SK-N-SH treated with all-trans-retinoic acid at 6 μM for 48 hours (cell line): Measurements from ENCODE around the gene ALX1.

Experiments used
- ATAC-seq: fragments of 200-7000 bp; cut with Tn5 transposase; 3 replicates; pipeline ENCODE4 v1.9.1; 2020; ENCODE audit warnings: mild to moderate bottlenecking, moderate library complexity
- ARNTL ChIP-seq: fragments of 450-650 bp; formaldehyde crosslinking; IDR thresholded peaks from 2 replicates; pipeline ENCODE4 v1.5.0; 2020; ENCODE audit warnings: low read depth, mild to moderate bottlenecking, moderate library complexity, borderline replicate concordance
- CSDC2 ChIP-seq: fragments of 250-450 bp; sonication (Bioruptor Pico); IDR thresholded peaks from 2 replicates; pipeline ENCODE4 v1.5.0; 2020; ENCODE audit warnings: mild to moderate bottlenecking, moderate library complexity
- ESRRG ChIP-seq: fragments of 250-450 bp; sonication (Bioruptor Pico); IDR thresholded peaks from 2 replicates; pipeline ENCODE4 v1.6.1; 2021; ENCODE audit warnings: mild to moderate bottlenecking
- GLIS3 ChIP-seq: fragments of 250-450 bp; sonication (Bioruptor Pico); IDR thresholded peaks from 2 replicates; pipeline ENCODE4 v1.5.0; 2020; ENCODE audit warnings: mild to moderate bottlenecking, moderate library complexity
- ISL1 ChIP-seq: fragments of 250-450 bp; sonication (Bioruptor Pico); IDR thresholded peaks from 2 replicates; pipeline ENCODE4 v2.1.2; 2022; ENCODE audit warnings: mild to moderate bottlenecking, moderate library complexity
- OSR1 ChIP-seq: fragments of 250-450 bp; sonication (Bioruptor Pico); IDR thresholded peaks from 2 replicates; pipeline ENCODE4 v1.8.0; 2022; ENCODE audit warnings: moderate library complexity, mild to moderate bottlenecking, inconsistent platforms
- PPARA ChIP-seq: fragments of 250-450 bp; sonication (Bioruptor Pico); IDR thresholded peaks from 2 replicates; pipeline ENCODE4 v1.5.0; 2020; ENCODE audit warnings: mild to moderate bottlenecking, borderline replicate concordance
- RARB ChIP-seq: fragments of 250-450 bp; sonication (Bioruptor Pico); IDR thresholded peaks from 2 replicates; pipeline ENCODE4 v1.8.0; 2021; ENCODE audit warnings: mild to moderate bottlenecking, moderate library complexity
- SNAI2 ChIP-seq: fragments of 250-450 bp; sonication (Bioruptor Pico); IDR thresholded peaks from 2 replicates; pipeline ENCODE4 v1.5.0; 2020; ENCODE audit warnings: mild to moderate bottlenecking, moderate library complexity
- TCF4 ChIP-seq: fragments of 250-450 bp; sonication (Bioruptor Pico); IDR thresholded peaks from 2 replicates; pipeline ENCODE4 v1.8.0; 2021; ENCODE audit warnings: mild to moderate bottlenecking, moderate library complexity, borderline replicate concordance
- TOX ChIP-seq: fragments of 250-450 bp; sonication (Bioruptor Pico); IDR thresholded peaks from 2 replicates; pipeline ENCODE4 v1.8.0; 2021; ENCODE audit warnings: mild to moderate bottlenecking, moderate library complexity, borderline replicate concordance
- ZC3H10 ChIP-seq: fragments of 250-450 bp; sonication (Bioruptor Pico); IDR thresholded peaks from 2 replicates; pipeline ENCODE4 v1.5.1; 2021; ENCODE audit warnings: mild to moderate bottlenecking, moderate library complexity
- ZFP3 ChIP-seq: fragments of 250-450 bp; sonication (Bioruptor Pico); IDR thresholded peaks from 2 replicates; pipeline ENCODE4 v1.5.0; 2020; ENCODE audit warnings: mild to moderate bottlenecking, moderate library complexity
- ZFP30 ChIP-seq: fragments of 450-650 bp; formaldehyde crosslinking; IDR thresholded peaks from 2 replicates; pipeline ENCODE4 v1.5.0; 2022; ENCODE audit warnings: mild to moderate bottlenecking, moderate library complexity
- ZNF565 ChIP-seq: fragments of 450-650 bp; formaldehyde crosslinking; conservative IDR thresholded peaks from 2 replicates; pipeline ENCODE4 v1.5.0; 2020; ENCODE audit warnings: low read depth, mild to moderate bottlenecking, moderate library complexity
- ZNF70 ChIP-seq: fragments of 450-650 bp; formaldehyde crosslinking; IDR thresholded peaks from 2 replicates; pipeline ENCODE4 v1.5.0; 2020; ENCODE audit warnings: mild to moderate bottlenecking, moderate library complexity
- TF ChIP-seq, protein P1 (sequence below): fragments of 250-450 bp; sonication (Bioruptor Pico); IDR thresholded peaks from 2 replicates; pipeline ENCODE4 v1.5.1; 2021; ENCODE audit warnings: mild to moderate bottlenecking, moderate library complexity
- TF ChIP-seq, protein P2 (sequence below): fragments of 250-450 bp; sonication (Bioruptor Pico); IDR thresholded peaks from 2 replicates; pipeline ENCODE4 v1.5.0; 2020; ENCODE audit warnings: mild to moderate bottlenecking, moderate library complexity
- TF ChIP-seq, protein P3 (sequence below): fragments of 250-450 bp; sonication (Bioruptor Pico); IDR thresholded peaks from 2 replicates; pipeline ENCODE4 v1.8.0; 2020; ENCODE audit warnings: mild to moderate bottlenecking, moderate library complexity, borderline replicate concordance
- TF ChIP-seq, protein P4 (sequence below): fragments of 250-450 bp; sonication (Bioruptor Pico); IDR thresholded peaks from 2 replicates; pipeline ENCODE4 v1.8.0; 2021; ENCODE audit warnings: low read depth, mild to moderate bottlenecking, moderate library complexity, borderline replicate concordance

ALX1 gene

DNA sequence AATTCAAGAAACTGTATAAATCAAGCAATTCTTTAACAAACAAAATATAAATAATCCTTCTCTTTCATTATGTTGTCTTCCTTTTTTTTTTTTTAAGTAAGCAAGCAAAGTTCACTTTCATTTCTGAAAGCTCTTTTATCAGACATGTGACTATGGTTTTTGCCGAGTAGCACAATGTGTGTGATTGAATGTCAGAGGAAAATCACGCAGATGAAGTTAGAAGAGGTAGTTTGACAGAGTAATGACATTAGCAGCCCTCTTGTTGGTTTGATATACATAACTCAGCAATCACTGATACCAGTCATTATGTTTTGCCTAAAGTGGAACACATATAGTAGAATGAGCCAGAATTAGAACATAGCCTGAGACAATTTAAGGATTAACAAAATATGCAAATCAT lies 19.0 kb downstream of the ALX1 start:
- no peak for TF ChIP-seq GLIS3 (CRISPR knock-in tag)
- TF ChIP-seq, protein P1, sequence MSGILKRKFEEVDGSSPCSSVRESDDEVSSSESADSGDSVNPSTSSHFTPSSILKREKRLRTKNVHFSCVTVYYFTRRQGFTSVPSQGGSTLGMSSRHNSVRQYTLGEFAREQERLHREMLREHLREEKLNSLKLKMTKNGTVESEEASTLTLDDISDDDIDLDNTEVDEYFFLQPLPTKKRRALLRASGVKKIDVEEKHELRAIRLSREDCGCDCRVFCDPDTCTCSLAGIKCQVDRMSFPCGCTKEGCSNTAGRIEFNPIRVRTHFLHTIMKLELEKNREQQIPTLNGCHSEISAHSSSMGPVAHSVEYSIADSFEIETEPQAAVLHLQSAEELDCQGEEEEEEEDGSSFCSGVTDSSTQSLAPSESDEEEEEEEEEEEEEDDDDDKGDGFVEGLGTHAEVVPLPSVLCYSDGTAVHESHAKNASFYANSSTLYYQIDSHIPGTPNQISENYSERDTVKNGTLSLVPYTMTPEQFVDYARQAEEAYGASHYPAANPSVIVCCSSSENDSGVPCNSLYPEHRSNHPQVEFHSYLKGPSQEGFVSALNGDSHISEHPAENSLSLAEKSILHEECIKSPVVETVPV, result no peak
- TF ChIP-seq ZNF565, result no peak
- no peak for TF ChIP-seq ESRRG (CRISPR knock-in tag)
- no peak for TF ChIP-seq ZFP30 (CRISPR knock-in tag)
- no peak for ATAC-seq

DNA sequence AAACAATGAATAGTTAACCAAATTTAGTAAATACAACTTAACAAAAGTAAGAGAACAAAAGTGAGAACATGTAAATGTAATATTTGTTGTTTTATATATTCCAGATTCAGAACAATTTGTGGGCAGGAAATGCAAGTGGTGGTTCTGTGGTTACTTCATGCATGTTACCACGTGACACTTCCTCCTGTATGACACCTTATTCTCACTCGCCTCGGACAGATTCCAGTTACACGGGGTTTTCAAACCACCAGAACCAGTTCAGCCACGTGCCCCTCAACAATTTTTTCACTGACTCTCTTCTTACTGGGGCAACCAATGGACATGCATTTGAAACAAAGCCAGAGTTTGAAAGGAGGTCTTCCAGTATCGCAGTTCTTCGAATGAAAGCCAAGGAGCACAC lies 21.0 kb downstream of the ALX1 start:
- ATAC-seq, result no peak
- TF ChIP-seq ESRRG (CRISPR knock-in tag) (no peak), TOX (CRISPR knock-in tag) (no peak), ZNF565 (no peak), GLIS3 (CRISPR knock-in tag) (no peak), RARB (CRISPR knock-in tag) (no peak), ZC3H10 (no peak), TCF4 (no peak), ZFP30 (CRISPR knock-in tag) (no peak)
- TF ChIP-seq, protein P2, sequence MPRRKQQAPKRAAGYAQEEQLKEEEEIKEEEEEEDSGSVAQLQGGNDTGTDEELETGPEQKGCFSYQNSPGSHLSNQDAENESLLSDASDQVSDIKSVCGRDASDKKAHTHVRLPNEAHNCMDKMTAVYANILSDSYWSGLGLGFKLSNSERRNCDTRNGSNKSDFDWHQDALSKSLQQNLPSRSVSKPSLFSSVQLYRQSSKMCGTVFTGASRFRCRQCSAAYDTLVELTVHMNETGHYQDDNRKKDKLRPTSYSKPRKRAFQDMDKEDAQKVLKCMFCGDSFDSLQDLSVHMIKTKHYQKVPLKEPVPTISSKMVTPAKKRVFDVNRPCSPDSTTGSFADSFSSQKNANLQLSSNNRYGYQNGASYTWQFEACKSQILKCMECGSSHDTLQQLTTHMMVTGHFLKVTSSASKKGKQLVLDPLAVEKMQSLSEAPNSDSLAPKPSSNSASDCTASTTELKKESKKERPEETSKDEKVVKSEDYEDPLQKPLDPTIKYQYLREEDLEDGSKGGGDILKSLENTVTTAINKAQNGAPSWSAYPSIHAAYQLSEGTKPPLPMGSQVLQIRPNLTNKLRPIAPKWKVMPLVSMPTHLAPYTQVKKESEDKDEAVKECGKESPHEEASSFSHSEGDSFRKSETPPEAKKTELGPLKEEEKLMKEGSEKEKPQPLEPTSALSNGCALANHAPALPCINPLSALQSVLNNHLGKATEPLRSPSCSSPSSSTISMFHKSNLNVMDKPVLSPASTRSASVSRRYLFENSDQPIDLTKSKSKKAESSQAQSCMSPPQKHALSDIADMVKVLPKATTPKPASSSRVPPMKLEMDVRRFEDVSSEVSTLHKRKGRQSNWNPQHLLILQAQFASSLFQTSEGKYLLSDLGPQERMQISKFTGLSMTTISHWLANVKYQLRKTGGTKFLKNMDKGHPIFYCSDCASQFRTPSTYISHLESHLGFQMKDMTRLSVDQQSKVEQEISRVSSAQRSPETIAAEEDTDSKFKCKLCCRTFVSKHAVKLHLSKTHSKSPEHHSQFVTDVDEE (CRISPR knock-in tag), result no peak

DNA sequence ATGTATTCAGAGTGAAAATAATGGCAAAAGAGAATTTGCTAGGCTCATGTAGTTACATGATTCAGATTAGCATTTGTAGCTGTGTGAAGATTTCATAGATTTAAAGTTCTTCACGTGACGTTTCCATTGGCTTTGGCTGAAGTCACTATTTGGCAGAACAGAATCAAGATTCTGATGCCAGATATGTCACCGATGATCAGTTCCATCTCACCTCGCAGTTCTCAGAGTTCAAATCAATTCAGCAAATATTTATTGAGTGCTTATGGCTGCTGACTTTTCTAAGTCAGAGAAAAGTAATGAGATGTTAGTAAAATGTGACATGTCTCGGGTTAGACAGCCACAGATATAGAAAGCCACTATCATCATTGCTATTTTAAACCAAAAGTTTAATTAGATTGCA lies 28.4 kb downstream of the ALX1 start:
- TF ChIP-seq ZNF70 (no peak), SNAI2 (CRISPR knock-in tag) (no peak), PPARA (CRISPR knock-in tag) (no peak), ZNF565 (no peak), TOX (CRISPR knock-in tag) (no peak), ZFP3 (CRISPR knock-in tag) (no peak)
- TF ChIP-seq, protein P1, result no peak
- ATAC-seq, result no peak

DNA sequence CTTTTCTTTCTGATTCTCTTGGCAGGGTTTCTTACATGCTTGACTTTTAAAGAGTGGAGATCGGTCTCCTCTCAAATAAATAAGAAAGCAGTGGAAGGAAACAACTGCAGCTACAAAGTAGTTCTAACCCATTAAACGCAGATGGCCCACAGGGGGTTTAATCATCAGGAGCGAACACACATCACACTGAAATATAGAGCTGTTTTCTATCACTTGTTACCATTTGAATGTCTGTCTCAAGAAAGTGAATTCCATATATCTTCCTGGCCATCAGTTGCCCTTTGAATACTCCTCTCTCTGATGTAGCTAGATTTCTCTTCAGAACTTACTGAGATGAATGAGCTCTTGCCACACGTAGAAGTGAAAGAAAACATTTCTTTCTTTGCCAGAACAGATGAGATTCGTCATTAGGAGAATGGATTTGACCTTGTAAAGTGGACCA lies 29.1 kb downstream of the ALX1 start:
- TF ChIP-seq CSDC2, result no peak
- peak; percentile 31; the same call in 1 of the 2 replicates for TF ChIP-seq TCF4
- 0 out of 2 replicates have a peak, but pooled peaks have one; percentile 22 for TF ChIP-seq SNAI2 (CRISPR knock-in tag)
- TF ChIP-seq PPARA (CRISPR knock-in tag), result no peak
- TF ChIP-seq ISL1, result peak; percentile 71
- no peak for TF ChIP-seq OSR1
- no peak for TF ChIP-seq ZNF565
- no peak for ATAC-seq

DNA sequence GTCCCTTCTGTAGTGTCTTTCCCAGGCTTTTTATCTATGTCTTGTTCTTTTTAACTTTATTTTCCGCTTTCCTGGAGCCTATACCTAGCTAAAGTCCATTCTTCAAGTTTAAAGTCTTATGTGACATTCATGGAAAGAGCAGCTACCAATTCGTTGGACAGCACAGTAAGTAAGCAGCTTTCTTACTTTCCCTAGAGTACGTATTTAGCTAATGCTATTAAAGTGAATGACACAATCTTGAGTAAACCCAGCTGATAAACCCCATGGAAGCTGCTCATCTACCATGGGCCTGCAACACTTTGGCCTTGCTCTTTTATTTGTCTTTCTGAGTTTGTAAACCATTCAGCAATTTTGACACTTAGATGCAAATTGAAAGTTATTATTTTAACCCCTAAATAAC lies 30.0 kb downstream of the ALX1 start:
- TF ChIP-seq ARNTL (CRISPR knock-in tag), result no peak
- no peak for TF ChIP-seq ESRRG (CRISPR knock-in tag)
- no peak for TF ChIP-seq CSDC2
- no peak for TF ChIP-seq OSR1
- TF ChIP-seq, protein P3, sequence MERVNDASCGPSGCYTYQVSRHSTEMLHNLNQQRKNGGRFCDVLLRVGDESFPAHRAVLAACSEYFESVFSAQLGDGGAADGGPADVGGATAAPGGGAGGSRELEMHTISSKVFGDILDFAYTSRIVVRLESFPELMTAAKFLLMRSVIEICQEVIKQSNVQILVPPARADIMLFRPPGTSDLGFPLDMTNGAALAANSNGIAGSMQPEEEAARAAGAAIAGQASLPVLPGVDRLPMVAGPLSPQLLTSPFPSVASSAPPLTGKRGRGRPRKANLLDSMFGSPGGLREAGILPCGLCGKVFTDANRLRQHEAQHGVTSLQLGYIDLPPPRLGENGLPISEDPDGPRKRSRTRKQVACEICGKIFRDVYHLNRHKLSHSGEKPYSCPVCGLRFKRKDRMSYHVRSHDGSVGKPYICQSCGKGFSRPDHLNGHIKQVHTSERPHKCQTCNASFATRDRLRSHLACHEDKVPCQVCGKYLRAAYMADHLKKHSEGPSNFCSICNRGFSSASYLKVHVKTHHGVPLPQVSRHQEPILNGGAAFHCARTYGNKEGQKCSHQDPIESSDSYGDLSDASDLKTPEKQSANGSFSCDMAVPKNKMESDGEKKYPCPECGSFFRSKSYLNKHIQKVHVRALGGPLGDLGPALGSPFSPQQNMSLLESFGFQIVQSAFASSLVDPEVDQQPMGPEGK (CRISPR knock-in tag), result no peak
- TF ChIP-seq, protein P2 (CRISPR knock-in tag), result no peak
- no peak for TF ChIP-seq PPARA (CRISPR knock-in tag)
- TF ChIP-seq, protein P4, sequence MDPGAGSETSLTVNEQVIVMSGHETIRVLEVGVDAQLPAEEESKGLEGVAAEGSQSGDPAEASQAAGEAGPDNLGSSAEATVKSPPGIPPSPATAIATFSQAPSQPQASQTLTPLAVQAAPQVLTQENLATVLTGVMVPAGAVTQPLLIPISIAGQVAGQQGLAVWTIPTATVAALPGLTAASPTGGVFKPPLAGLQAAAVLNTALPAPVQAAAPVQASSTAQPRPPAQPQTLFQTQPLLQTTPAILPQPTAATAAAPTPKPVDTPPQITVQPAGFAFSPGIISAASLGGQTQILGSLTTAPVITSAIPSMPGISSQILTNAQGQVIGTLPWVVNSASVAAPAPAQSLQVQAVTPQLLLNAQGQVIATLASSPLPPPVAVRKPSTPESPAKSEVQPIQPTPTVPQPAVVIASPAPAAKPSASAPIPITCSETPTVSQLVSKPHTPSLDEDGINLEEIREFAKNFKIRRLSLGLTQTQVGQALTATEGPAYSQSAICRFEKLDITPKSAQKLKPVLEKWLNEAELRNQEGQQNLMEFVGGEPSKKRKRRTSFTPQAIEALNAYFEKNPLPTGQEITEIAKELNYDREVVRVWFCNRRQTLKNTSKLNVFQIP (CRISPR knock-in tag), result no peak
- no peak for TF ChIP-seq ZNF565
- ATAC-seq, result no peak
